HG03354 (cell line): Measurements from ENCODE around the gene PCDHB2.
"Not testable (repeated sequence)": the region's sequence is repeated elsewhere in the genome, so short reads cannot be mapped to it uniquely, and the experiment has no call there.

Source experiments
- ATAC-seq: cut with Tn5 transposase; IDR thresholded peaks from one replicate; pipeline ENCODE4 v1.9.1; 2021; ENCODE audit warnings: mild to moderate bottlenecking; ENCODE audit not compliant: unreplicated experiment, poor library complexity, severe bottlenecking

PCDHB2 gene

GRCh38 chr5:141094481-141095262, at the start of gene PCDHB2:
Gene PCDHB2, plus strand, starts transcription at chr5:141094615. Its CDS starts 176 bp downstream, at chr5:141094791.
- ATAC-seq, result no peak

GRCh38 chr5:141050622-141051520, 43.5 kb upstream of the PCDHB2 start, which contains the start of gene PCDHB1:
Gene PCDHB1, plus strand, starts transcription at chr5:141051374. Its CDS starts 97 bp downstream, at chr5:141051471.
- no peak for ATAC-seq

GRCh38 chr5:141051521-141051866, 42.9 kb upstream of the PCDHB2 start:
- ATAC-seq, result no peak

- no peak for ATAC-seq
Measured at GRCh38 chr5:141077826-141078225, 16.6 kb upstream of the PCDHB2 start.

- no peak for ATAC-seq
Measured at GRCh38 chr5:141082228-141082627, 12.2 kb upstream of the PCDHB2 start.

GRCh38 chr5:141084487-141084989, 9.9 kb upstream of the PCDHB2 start:
- ATAC-seq, result peak; percentile 97

- ATAC-seq, result no peak
Measured at GRCh38 chr5:141095263-141095641, 837 bp downstream of the PCDHB2 start.

- ATAC-seq, result not testable (repeated sequence)
Measured at GRCh38 chr5:141096181-141096580, 1.8 kb downstream of the PCDHB2 start.

GRCh38 chr5:141096586-141096985, 2.2 kb downstream of the PCDHB2 start:
- ATAC-seq, result not testable (repeated sequence)

- no peak for ATAC-seq
Measured at GRCh38 chr5:141100243-141100805, 5.9 kb downstream of the PCDHB2 start, which contains the start of gene PCDHB3. Gene PCDHB3, plus strand, starts transcription at chr5:141100473. Its CDS starts 177 bp downstream, at chr5:141100650.

- no peak for ATAC-seq
Measured at GRCh38 chr5:141101059-141101458, 6.6 kb downstream of the PCDHB2 start.

- not testable (repeated sequence) for ATAC-seq
Measured at GRCh38 chr5:141102070-141102469, 7.7 kb downstream of the PCDHB2 start.

- not testable (repeated sequence) for ATAC-seq
Measured at GRCh38 chr5:141102471-141102870, 8.1 kb downstream of the PCDHB2 start.

- no peak for ATAC-seq
Measured at GRCh38 chr5:141105350-141105749, 10.9 kb downstream of the PCDHB2 start.

- ATAC-seq, result no peak
Measured at GRCh38 chr5:141119250-141119649, 24.8 kb downstream of the PCDHB2 start.

GRCh38 chr5:141121563-141121962, 27.1 kb downstream of the PCDHB2 start, which contains the start of gene PCDHB4:
Gene PCDHB4, plus strand, starts transcription at chr5:141121818. Its CDS starts 181 bp downstream, at chr5:141121999.
- ATAC-seq, result no peak

GRCh38 chr5:141121985-141122384, 27.6 kb downstream of the PCDHB2 start:
- ATAC-seq, result no peak

- not testable (repeated sequence) for ATAC-seq
Measured at GRCh38 chr5:141123396-141124135, 29.2 kb downstream of the PCDHB2 start.

- no peak for ATAC-seq
Measured at GRCh38 chr5:141127305-141127704, 32.9 kb downstream of the PCDHB2 start.
